ENCODE results near the gene INTS7.

Gene INTS7

GRCh38 chr1:211891708-211892107, 143.6 kb downstream of the INTS7 start:
- TF ChIP-seq TCF12 (IDR thresholded peaks at IDR 0.05; ENCODE audit: low read depth) (no peak), EP300 (IDR thresholded peaks at IDR 0.05; ENCODE audit: borderline replicate concordance) (no peak), CREB1 (IDR thresholded peaks at IDR 0.05; ENCODE audit: low read depth) (no peak), FOXM1 (IDR thresholded peaks at IDR 0.05; ENCODE audit: borderline replicate concordance, low read depth) (no peak), ZBTB7A (IDR thresholded peaks at IDR 0.05; ENCODE audit: low read depth) (no peak), USF1 (IDR thresholded peaks at IDR 0.05) (no peak)
